Measurements from ENCODE around the gene MAGEB1.

MAGEB1 gene

DNA sequence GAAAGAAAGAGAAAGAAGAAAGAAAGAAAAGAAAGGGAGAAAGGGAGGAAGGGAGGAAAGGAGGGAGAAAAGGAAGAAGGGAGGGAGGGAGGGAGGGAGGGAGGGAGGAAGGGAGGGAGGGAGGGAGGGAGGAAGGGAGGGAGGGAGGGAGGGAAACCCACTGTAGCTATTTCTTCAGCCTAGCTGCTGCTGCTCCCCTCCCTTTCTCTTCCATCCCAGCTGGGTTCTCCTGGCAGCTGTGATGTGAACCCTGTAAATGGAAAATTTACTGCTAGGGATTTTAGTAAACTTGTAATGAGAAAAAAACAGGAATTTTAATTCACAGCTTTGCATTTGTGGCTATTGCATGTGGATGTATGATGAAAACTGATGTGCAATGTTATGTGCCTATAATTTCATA lies 54.3 kb downstream of the MAGEB1 start:
- DNase-seq: no peak

All from NCI-H524 (cell line).